ENCODE data around the gene DLG5.

DLG5 gene

DNA sequence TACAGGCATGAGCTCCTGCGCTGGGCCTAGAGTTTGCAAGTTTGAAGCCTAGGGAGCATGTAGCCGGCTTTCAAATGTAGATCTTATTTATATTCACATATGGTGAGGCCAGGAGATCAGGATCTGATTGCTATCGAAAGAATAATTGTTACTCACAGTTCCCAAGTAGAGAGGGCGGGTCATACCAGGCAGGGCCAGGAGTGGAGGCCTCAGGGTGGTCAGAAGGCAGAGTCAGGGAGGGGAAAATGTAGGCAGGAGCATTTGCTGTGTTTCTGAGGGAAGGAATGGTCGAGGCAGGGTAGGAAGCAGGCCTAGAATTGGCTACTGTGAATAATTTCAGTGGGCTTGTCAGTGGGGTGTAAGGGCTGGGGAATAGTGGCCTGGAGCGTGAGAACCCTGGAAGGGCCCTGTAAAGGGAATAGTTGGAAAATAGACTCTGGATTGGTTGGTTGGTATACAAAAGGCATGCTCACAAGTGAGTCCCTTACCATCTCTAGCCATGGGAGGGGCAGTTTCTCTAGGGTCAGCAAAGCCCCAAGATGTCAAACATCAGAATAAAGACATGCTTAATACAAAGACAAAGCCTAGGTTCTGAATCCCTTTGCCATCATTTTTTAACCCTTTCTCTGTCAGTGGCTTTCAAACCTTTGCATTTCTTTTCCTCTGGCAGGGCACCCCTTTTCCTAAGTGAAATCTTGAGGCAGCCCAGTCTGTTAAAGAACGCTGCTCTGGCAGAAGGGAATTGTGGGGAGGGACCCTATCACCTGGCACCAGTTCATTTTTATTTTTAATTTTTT is 36.0 kb upstream of the DLG5 start:
- TF ChIP-seq, protein P1, sequence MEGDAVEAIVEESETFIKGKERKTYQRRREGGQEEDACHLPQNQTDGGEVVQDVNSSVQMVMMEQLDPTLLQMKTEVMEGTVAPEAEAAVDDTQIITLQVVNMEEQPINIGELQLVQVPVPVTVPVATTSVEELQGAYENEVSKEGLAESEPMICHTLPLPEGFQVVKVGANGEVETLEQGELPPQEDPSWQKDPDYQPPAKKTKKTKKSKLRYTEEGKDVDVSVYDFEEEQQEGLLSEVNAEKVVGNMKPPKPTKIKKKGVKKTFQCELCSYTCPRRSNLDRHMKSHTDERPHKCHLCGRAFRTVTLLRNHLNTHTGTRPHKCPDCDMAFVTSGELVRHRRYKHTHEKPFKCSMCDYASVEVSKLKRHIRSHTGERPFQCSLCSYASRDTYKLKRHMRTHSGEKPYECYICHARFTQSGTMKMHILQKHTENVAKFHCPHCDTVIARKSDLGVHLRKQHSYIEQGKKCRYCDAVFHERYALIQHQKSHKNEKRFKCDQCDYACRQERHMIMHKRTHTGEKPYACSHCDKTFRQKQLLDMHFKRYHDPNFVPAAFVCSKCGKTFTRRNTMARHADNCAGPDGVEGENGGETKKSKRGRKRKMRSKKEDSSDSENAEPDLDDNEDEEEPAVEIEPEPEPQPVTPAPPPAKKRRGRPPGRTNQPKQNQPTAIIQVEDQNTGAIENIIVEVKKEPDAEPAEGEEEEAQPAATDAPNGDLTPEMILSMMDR (IDR thresholded peaks at IDR 0.05; ENCODE audit: borderline replicate concordance, control extremely low read depth, extremely low read depth, insufficient read depth, missing control alignments): no peak
- DNase-seq (ENCODE audit: low spot score): no peak
- in situ Hi-C loops (cut with MboI; ENCODE audit: low sequenced_read_pairs, unreplicated experiment): no loop called here

GRCh38 chr10:77961668-77962067 is 35.1 kb upstream of the DLG5 start:
- no peak for DNase-seq (ENCODE audit: low spot score)
- TF ChIP-seq, protein P1 (IDR thresholded peaks at IDR 0.05; ENCODE audit: borderline replicate concordance, control extremely low read depth, extremely low read depth, insufficient read depth, missing control alignments): no peak
- in situ Hi-C loops (cut with MboI; ENCODE audit: low sequenced_read_pairs, unreplicated experiment): no loop called here

DNA sequence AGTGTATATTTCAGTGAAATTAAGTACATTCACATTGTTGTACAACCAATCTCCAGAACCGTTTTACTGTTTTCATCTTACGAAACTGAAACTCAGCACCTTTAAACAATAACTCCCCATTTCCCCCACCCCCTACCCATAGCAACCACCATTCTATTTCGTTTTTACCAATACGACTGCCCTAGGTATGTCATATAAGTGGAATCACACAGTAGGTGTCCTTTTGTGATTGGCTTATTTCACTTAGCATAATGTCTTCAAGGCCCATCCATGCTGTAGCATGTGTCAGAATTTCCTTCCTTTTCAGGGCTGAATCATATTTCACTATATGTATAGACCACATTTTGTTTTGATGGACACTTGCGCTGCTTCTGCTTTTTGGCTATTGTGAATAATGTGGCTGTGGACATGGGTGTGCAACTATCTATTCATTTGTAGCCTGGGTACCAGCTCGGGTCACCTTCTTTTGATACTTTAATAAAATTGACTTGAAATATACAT is 34.3 kb upstream of the DLG5 start:
- TF ChIP-seq, protein P1 (IDR thresholded peaks at IDR 0.05; ENCODE audit: borderline replicate concordance, control extremely low read depth, extremely low read depth, insufficient read depth, missing control alignments): no peak
- DNase-seq (ENCODE audit: low spot score): no peak
- in situ Hi-C loops (cut with MboI; ENCODE audit: low sequenced_read_pairs, unreplicated experiment): no loop called here

DNA sequence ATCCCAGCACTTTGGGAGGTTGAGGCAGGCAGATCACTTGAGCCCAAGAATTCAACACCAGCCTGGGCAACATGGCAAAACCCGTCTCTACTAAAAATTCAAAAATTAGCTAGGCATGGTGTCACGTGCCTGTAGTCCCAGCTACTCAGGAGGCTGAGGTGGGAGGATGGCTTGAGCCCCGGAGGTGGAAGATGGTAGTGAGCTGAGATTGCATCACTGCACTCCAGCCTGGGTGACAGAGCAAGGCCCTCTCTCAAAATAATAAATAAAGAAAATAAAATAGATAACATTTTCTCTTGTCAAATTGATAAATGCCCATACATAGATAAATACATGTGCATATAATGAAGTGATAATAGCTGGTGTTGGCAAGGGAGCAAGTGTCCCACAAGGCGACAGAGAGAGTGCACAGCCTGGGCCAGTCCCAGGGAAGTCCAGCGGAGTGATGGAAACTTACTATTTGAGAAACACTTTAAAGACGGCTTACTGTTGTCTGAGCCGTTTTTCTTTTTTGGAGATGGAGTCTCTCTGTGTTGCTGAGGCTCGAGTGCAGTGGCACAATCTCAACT is 33.4 kb upstream of the DLG5 start:
- in situ Hi-C loops (cut with MboI; ENCODE audit: low sequenced_read_pairs, unreplicated experiment): no loop called here

DNA sequence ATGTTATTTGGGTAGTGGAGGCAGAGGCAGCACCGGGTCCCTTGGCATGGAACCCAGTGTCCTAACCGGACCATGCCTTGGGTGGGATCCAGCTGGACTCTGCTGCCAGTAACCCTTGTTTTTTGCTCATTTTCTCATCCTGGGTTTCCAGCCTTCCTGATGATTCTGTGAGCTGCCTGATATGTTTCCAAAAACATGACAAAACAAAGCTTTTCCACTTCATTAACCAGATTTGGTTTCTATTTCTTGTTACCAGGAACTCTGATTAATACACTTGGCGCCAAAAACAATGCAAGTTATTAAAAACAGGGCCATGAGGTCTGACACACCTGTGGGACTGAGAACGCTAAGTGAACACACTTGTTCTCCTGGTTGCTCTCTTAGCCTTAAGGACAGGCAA is 32.8 kb upstream of the DLG5 start:
- DNase-seq (ENCODE audit: low spot score): no peak
- in situ Hi-C loops (cut with MboI; ENCODE audit: low sequenced_read_pairs, unreplicated experiment): no loop called here
- TF ChIP-seq, protein P1 (IDR thresholded peaks at IDR 0.05; ENCODE audit: borderline replicate concordance, control extremely low read depth, extremely low read depth, insufficient read depth, missing control alignments): no peak

More for the DNA sequence above, 33.4 kb upstream of the DLG5 start:
- TF ChIP-seq, protein P1 (IDR thresholded peaks at IDR 0.05; ENCODE audit: borderline replicate concordance, control extremely low read depth, extremely low read depth, insufficient read depth, missing control alignments): no peak
- no peak for DNase-seq (ENCODE audit: low spot score)

DNA sequence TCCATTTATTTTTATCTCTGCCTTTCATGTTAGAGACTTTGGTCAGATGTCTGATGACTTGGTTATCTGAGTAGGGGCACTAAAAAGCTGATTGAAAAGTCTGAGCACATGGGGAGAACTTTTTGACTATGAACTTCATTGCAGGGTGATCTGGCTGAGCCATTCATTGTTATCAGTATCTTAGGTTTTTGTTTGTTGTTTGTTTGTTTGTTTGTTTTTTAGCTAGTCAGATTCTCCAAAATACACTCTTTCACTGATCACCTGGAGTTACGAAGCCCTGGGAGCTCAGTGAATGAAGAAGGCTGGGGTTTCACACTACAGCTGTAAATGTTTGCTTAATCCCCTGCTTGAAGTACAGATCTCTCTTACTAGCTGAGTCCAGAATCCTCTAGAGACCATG is 28.6 kb upstream of the DLG5 start:
- in situ Hi-C loops (cut with MboI; ENCODE audit: low sequenced_read_pairs, unreplicated experiment): no loop called here
- no peak for DNase-seq (ENCODE audit: low spot score)
- TF ChIP-seq, protein P1 (IDR thresholded peaks at IDR 0.05; ENCODE audit: borderline replicate concordance, control extremely low read depth, extremely low read depth, insufficient read depth, missing control alignments): no peak
